NCI-H82 treated with DMSO at 0.1 percent for 48 hours (cell line): Measurements from ENCODE around the gene ACTA2.
"Not testable (repeated sequence)": the region's sequence is repeated elsewhere in the genome, so short reads cannot be mapped to it uniquely, and the experiment has no call there.

Experiments
- DNase-seq: peaks from one replicate; lab custom pipeline; 2025; ENCODE audit not compliant: unreplicated experiment; lab: John Stamatoyannopoulos, UW

The ACTA2 gene

DNA sequence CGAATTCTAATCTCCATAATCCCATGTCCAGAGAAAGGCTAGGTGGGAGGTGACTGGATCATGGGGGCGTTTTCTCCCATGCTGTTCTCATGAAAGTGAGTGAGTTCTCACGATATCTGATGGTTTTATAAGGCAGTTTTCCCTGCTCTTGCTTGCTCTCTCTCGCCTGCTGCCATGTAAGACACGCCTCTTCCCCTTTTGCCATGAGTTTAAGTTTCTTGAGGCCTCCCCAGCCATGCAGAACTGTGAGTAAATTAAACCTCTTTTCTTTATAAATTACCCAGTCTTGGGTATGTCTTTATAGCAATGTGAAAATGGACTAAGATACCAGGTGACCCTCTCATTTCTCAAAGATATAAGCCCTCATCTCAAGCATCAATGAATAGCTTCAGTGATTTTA lies 1.1 kb upstream of the ACTA2 start:
- DNase-seq: no peak

DNA sequence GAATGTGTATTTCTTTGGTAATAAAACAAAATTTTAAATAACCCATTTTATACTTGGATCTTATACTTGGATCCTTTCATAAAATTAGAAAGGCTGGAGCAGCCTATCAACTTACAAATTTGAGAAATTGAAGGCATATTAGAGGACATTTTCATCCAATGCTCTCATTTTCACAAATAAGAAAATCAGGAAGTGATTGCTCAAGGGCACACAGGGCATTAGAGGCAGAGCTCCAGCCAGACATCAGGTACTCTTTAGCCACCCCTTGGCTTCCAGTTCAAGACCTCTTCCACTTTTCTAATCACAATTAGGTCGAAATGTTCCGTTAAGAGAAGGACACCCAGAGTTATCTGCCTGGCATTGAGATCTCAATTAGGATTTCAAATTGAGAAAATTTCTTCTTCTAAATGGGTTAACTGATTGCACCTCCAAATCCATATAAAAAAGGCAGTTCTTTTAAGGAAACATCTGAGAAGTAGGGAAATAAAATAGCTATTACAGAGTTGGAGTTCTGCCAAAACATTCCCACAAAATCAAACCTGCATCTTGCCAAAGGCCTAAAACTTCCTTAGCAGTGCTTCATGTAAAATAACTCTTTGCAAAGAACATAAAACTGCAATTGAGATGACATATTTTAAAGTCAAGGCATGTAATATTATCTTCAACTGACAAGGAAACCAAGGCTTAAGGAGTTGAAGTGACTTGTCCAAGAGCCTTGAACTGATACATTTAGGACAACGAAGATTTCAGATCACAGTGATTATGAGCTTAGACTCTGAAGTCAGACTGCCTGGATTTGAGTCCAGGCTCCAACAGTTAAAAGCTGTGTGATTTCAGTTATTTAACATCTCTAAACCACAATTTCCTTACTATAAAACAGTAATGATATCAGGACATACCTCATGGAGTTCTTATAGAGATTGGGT lies 2.4 kb downstream of the ACTA2 start:
- no peak for DNase-seq

DNA sequence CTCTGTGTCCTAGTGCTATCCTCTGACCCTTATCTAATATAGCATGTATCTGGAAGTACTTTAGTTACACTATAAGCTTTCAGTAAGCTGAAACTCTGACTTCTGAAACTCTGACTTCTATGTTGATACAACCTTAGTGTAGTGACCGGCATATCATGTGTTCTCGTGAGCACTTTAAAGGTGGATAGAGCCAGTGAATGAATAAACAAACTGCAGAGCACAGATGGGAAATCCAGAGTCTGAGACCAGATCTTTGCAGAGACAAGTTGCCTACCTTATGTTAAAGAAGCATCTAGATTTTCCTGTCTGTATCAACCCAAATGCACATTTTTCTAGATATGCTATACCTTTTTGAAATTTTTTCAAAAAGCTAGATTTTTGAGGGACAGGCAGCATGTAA lies 3.5 kb downstream of the ACTA2 start:
- DNase-seq: no peak

DNA sequence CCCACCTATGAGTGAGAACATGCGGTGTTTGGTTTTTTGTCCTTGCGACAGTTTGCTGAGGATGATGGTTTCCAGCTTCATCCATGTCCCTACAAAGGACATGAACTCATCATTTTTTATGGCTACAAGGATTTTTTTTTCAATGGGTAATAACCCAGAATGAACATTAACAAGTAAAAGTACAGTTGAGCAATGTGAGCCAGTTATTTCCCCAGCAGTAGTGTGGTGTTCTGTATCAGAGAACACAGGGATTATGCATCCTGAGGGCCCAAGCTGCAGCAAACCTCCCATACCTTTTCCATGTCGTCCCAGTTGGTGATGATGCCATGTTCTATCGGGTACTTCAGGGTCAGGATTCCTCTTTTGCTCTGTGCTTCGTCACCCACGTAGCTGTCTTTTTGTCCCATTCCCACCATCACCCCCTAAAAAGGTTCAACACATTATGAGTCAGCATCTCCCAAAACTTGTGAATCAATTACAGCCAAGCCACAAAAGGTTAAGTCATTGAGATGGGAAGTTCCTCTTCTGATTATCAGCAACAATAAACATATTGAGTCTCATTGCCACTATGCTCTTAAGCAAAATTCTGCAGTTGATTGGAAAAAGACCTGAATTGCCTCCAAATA lies 5.5 kb downstream of the ACTA2 start:
- DNase-seq: no peak

DNA sequence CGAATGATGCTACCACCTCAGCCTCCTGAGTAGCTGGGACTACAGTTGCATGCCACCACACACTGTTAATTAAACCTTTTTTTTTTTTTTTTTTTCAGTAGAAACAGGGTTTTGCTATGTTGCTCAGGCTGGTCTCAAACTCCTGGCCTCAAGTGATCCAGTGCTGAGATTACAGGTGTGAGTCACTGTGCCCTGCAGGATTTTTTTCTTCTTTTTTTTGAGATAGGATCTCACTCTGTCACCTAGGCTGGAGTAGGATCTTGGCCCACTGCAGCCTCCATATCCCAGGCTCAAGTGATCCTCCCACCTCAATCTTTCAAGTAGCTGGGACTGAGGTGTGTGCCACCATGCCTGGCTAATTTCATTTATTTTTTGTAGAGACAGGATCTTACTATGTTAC lies 6.4 kb downstream of the ACTA2 start:
- no peak for DNase-seq

DNA sequence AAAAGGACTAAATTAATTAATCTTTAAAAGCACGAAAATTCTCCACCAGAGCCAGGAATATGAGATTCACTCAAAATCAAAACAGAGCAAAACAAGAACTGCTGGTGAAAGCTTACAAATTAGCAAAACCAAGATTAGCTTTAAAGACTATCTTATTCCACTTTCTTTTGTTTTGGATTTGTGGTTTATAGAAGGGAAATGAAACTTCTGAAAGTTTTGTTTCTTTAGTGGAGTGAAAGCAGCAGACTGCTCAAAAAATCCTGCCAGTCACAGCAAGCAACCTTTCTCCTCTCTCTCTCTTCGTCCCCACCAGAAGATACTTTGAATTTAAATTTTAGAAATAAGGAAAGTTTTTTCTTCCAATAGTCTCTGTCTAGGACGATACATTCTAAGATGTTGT lies 7.8 kb downstream of the ACTA2 start:
- DNase-seq: no peak

DNA sequence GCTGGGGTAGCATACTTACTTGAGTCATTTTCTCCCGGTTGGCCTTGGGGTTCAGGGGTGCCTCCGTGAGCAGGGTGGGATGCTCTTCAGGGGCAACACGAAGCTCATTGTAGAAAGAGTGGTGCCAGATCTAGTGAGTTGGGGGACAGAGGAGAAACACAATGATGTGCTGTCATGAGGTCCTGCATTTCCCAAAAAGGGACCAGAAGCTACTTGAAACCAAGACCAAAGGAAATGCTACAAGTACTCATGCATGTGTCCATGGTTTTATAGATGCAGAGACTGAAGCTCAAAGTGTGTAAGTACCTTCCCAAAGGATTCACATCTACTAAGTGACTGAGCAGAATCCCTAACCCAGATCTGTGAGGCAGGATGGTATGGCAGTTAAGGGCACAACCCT lies 8.8 kb downstream of the ACTA2 start:
- no peak for DNase-seq

DNA sequence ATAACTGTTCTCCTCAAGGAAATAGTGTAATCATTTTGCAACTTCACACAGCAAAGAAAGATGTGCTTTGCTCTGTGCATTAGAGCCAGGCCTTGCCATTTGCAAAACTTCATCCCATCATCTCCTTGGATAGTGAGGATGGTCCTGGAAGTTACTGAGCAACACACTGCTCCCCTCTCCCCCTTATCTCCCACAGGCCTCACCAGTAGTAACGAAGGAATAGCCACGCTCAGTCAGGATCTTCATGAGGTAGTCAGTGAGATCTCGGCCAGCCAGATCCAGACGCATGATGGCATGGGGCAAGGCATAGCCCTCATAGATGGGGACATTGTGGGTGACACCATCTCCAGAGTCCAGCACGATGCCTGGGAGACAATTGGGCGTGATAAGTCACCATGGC lies 11.5 kb downstream of the ACTA2 start:
- DNase-seq: no peak

DNA sequence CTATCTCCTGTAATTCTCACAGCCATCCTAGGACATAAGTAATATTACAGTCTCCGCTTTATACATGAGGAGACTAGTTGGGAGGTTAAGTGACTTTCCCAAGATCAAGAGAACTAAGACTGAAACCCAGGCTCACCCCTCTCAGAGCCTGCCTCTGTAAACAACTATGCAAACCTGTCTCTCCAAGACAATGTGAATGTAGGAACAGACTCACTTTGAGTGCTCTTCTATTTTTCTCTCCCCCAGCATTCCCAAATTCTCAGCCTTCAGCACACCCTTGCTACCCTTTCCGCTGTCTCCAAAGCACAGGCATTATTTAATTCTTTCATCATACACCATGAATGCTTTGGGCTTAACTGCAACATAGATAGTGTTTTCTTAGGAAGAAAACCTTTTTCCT lies 13.6 kb downstream of the ACTA2 start:
- no peak for DNase-seq

DNA sequence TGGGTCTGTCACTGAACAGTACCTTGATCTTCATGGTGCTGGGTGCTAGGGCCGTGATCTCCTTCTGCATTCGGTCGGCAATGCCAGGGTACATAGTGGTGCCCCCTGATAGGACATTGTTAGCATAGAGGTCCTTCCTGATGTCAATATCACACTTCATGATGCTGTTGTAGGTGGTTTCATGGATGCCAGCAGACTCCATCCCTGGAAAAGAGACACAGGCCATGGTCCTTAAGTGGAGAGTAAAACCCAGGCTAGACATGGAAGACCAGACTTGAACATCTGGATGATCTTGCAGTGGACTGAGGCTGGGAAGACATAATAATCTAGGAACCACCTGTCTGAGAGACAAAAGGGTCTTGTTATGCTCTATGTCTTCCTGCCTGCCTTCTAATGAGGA lies 14.5 kb downstream of the ACTA2 start:
- DNase-seq: no peak

DNA sequence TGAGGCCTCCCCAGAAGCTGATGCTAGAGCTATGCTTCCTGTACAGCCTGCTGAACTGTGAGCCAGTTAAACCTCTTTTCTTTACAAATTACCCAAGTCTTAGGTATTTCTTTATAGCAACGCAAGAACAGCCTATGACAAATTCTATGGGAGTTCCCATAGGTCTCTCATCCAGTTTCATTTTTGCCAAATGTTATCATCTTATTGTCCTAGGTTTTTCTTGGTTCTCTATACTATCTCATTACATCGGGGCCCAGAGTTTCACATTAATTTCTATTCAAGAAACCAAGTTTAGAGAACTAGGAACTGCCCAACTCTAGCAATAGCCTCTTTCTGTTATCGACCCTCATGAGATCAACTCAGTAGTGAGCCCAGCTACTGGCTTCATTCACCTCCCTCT lies 15.9 kb downstream of the ACTA2 start:
- no peak for DNase-seq

DNA sequence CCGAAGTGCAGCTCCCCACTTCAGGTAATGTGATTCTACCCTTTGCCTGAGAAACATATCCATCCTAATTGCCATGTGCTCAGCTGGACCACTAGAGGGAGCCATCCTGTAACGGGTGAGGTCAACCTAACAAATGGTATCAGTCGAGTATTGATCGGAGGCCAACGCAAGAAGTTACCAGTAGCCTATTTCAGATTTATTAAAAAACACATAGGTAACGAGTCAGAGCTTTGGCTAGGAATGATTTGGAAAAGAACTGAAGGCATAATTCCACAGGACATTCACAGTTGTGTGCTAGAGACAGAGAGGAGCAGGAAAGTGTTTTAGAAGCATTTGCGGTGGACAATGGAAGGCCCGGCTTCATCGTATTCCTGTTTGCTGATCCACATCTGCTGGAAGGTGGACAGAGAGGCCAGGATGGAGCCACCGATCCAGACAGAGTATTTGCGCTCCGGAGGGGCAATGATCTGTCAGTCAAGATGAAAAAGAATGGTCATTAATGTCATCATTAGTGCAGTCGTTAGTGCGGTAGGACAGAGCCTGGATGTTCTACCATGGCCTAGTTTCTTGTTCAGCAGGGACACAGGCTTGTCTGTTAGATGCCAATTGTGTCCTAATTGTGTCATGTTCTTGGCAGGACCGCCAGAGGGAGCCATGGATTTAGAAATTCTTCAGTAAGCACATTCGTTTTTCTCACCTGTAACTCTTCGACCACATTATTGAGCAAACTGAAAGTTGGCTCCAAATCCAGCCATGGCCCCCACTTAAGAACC lies 17.5 kb downstream of the ACTA2 start:
- peak; percentile 42 for DNase-seq

DNA sequence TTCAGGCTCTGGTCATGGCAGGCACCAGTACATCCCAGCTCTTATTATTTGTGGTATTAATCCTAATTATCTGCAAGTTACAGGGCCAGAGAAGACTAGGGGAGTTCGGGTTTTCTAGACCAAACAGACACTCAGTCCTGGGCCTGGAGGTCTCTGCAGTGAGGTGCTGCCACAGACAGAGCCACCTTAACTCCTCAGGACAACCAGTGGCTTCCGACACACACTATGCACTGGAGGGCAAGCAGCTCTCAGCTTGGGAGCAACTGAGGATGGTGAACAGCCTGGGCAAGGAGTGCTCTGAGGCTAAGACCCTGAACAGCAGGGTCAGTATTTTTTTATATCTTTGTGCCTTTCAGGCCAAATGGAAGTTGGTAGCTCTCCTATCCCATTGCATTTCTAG lies 19.0 kb downstream of the ACTA2 start:
- no peak for DNase-seq

DNA sequence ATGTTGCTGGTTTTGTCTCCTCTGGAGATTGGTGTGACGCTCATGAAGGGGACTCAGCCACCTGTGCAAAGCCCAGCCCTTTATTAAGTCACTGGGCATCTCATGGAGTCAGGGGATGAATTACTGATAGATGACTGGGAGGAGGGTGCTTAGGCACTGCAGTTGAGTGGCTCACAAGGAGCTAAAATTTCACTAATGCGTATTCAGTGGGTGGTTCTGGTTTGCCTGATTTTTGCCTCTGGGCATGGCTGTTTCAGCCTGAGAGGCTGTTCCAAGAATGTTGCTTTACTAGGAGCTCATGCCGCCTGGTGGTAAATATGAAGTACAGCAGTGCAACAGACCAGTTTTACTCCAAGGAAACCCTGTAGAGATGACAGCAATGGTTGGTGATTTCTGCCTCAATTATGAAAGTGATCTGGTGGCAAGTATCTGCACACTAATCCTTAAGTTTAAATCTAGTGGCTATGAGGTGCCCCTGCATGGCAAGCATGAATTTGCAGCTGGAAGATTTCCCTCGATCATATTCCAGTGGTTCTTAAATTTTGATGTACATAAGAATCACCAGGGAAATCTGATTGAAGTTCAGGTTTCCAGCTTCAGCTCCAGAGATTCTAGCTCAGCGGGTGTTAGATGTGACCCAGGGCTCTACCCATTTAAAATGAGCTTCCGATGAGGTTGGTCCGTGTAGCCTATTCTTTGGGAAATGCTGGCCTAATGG lies 19.9 kb downstream of the ACTA2 start:
- peak; percentile 53 for DNase-seq

DNA sequence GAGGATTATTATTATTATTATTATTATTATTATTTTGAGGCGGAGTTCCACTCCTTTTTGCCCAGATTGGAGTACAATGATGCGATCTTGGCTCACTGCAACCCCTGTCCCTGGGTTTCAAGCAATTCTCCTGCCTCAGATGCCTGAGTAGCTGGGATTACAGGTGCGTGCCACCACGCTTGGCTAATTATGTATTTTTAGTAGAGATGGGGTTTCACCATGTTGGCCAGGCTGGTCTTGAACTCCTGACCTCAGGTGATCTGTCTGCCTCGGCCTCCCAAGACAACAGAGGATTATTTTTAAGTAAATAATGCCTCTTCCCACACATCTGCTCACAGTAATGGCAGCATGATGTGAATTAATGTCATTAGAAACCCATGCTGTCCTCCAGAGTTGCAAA lies 20.5 kb downstream of the ACTA2 start:
- DNase-seq: not testable (repeated sequence)

DNA sequence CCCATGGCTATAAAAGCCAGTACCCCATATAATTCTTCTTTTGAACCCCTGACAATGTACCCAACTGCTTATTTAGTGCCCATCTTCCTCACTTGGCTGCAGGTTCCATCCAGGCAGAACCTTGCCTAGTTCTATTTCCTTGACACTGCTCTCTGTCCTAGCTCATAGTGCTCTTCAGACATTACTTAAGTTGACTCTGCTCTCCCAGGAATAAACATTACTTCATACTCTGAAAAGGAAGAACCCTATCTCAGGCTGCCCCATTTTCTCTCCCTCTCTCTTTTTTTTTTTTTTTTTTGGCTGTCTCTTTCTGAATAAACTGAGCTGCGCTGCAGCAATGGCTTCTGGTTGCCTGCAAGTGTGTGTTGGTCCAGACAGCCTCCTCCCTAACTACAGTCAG lies 21.0 kb downstream of the ACTA2 start:
- no peak for DNase-seq

DNA sequence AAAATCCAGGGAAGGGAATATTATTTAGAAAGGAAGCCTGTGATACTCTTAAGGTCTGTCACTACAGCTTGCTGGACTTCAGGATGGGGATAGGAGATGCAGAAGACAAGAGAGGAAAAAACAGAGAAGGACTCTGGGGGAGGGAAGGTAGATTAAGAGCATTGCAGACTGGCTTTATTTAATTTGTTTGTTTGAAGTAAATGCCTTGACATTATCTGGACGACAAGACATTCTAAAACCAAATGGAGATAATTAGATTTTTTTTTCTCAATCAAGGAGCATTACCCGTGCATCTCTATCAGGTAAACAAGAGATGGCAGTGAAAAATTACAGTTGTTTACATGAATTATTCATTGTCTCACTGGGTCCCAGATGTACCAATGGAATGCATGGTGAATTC lies 24.3 kb downstream of the ACTA2 start:
- DNase-seq: no peak

DNA sequence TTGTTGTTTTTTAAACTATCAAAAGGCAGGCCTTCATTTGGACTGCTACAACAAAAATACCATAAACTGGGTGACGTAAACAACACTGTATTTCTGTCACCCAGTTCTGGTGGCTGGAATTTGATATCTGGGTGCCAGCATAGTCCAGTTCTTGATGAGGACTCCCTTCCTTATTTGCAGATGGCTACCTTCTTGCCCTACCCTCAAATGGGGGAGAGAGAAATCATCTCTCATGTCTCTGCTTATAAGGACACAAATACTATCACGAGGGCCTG lies 25.2 kb downstream of the ACTA2 start:
- DNase-seq: no peak

DNA sequence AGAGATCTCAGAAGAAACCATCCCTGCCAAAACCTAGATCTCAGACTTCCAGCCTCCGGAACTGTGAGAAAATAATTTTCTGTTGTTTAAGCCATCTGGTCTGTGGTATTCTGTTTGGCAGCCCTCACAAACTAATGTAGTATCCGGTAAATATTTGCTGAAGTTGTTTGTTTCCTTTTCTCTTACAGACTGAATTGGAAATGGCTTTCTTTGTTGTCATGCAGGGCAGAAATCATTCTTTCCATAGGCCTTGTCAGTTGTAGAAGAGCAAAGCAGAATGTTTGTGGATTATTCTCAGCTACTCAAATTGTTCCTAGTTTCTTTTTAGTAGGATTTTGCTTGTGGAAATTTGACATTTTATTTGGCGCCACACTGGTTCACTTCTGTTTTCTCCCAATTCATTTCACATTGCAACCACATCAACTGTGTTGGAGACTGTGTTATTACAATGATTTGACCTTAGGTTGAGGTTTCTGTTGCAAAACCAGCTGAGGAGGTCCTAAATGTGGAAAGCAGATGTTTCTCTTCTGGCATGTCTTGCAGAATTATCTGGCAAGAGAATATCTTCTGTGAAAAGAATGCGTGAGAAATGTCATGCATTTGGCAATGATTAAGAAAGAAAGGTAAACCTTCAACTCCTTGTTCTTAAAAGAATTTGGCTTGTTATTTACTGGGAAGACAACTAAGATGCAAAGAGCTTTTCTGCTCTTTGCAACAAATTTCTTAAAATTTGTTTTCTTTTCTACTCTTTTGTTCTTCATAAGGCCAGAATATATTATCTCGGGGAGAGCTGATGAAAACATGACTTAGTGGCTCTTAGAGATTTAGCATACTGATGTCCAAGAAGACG lies 25.8 kb downstream of the ACTA2 start:
- DNase-seq: no peak

DNA sequence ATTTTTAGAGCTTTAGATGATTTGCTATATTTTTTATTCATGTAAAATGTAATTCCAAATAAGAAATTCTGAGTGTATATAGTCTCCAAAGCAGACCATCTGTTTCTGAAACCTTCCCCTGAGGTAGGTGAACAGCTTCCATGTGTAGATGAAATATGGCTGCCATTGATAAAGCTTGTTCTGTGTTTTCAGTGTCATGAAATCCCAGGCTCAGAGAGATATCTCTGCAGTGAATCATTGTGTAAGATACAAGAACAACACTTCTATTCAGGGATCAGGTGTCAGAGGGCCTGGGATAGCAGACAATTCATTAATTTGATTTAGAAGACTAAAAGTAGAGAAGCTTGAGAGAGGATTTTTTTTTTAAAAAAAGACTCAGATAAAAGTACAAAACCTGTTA lies 29.1 kb downstream of the ACTA2 start:
- DNase-seq: no peak

DNA sequence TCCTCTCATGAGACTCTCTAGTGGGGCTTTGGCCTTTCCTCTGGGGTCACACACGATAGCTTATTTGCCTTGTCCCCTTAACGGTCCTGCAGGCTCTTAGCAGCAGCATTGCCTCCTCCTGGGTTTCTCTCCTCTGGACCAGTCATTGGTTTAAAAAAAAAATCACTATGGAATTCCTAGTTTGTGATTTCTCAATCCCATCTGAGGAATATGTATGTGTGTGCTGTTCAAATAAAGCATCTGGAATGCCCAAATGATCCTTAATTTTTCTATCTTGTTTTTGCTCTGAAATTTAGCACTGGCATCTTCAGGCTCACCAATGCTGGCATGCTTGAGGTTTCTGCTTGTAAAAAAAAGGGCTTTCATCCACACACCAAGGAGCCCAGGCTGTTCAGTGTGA lies 30.5 kb downstream of the ACTA2 start:
- DNase-seq: no peak
